Measurements from ENCODE around the gene SLAIN2.

GRCh38 chr4:48368389-48368788, 27.1 kb downstream of the SLAIN2 start:
- no peak for TF ChIP-seq CTCF (IDR thresholded peaks at IDR 0.05; ENCODE audit: low read depth, low read length, poor library complexity, severe bottlenecking)
- no peak for TF ChIP-seq EZH2phosphoT487 (IDR thresholded peaks at IDR 0.05; ENCODE audit: borderline replicate concordance, low read length)
